IPS-18a (cell line): ENCODE measurements around the gene ZNF692.

Source experiments
- H3K27ac ChIP-seq: one replicate; pipeline ENCODE4 v1.5.1; 2013; ENCODE audit warnings: low read length
- H3K27me3 ChIP-seq: one replicate; pipeline ENCODE4 v1.6.1; 2013; ENCODE audit warnings: mild to moderate bottlenecking, low read length; ENCODE audit not compliant: control insufficient read depth, insufficient read depth
- H3K36me3 ChIP-seq: one replicate; pipeline ENCODE4 v1.6.1; 2013; ENCODE audit warnings: low read depth, low read length; ENCODE audit not compliant: control insufficient read depth
- H3K4me1 ChIP-seq: one replicate; pipeline ENCODE4 v1.6.1; 2013; ENCODE audit warnings: low read depth, low read length; ENCODE audit not compliant: control insufficient read depth
- H3K4me3 ChIP-seq: one replicate; pipeline ENCODE4 v1.5.1; 2013; ENCODE audit warnings: low read length
- H3K9ac ChIP-seq: one replicate; pipeline ENCODE4 v1.6.1; 2013; ENCODE audit warnings: mild to moderate bottlenecking, low read length, moderate library complexity
- H3K9me3 ChIP-seq: one replicate; pipeline ENCODE4 v1.6.1; 2013; ENCODE audit warnings: low read depth, low read length; ENCODE audit not compliant: control insufficient read depth

The ZNF692 gene

DNA sequence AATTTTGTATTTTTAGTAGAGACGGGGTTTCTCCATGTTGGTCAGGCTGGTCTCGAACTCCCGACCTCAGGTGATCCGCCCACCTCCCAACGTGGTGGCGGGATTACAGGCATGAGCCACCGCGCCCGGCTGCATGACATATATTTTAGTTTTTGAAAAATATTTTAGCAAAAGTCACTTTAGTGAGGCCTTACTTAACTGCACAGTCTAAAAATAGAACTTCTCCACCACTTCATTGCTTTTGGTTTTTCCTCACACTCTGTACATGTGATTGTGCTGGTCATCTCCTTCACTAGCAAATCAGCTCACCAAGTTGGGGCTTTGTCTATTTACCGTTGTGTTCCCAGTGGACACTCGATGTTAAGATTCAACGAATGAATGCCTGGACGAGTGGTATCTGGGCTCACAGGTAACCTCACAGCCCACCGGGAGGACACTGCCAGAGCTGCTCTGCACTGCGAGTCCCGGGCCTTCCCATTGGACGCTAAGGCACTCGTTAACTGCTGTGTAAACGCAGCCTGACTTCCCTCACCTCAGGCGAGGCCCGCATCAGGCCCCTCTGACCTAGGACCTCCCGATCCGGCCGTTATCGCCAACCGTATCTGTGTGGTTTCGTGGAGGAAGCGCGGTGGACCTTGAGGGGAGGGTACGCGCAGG, 14.0 kb upstream of the ZNF692 start:
- Histone ChIP-seq H3K27me3 (no peaks in the 10 kb centered on the region), H3K4me3 (peak overlapping the region; percentile 85), H3K4me1 (no peaks in the 10 kb centered on the region), H3K36me3 (no peaks in the 10 kb centered on the region), H3K9ac (peak overlapping the region; percentile 73), H3K9me3 (no peaks in the 10 kb centered on the region), H3K27ac (peak overlapping the region; percentile 22)

DNA sequence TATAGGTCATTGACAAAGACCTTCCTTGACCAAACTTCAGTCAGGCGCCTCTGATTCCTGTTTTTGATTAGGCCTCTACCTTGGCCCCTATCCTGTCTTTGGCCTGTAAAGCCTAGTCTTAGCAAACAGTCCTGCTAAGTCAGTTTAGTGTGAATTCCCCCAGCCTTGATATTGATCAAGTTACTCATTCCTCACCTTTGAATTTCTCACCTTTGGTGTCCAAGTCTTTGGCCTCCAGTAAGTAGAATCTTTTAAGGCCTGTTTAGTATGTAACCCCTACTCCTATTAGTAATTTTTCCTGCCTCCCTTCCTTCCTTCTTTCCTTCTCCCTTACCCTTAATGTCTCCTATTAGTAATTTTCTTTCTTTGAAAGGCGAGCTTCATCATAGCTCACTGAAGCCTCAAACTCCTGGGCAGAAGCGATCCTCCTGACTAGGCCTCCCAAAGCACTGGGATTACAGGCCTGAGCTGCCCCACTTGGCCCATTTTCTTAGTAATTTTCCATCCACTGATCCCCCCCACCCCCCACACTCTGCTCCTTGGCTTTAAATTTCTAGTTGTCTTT, 13.0 kb upstream of the ZNF692 start:
- no peaks in the 10 kb centered on the region for H3K36me3 ChIP-seq
- no peak overlapping the region for H3K27ac ChIP-seq
- no peak overlapping the region for H3K9ac ChIP-seq
- no peaks in the 10 kb centered on the region for H3K27me3 ChIP-seq
- no peaks in the 10 kb centered on the region for H3K9me3 ChIP-seq
- H3K4me3 ChIP-seq, result peak overlapping the region; percentile 85
- no peaks in the 10 kb centered on the region for H3K4me1 ChIP-seq

DNA sequence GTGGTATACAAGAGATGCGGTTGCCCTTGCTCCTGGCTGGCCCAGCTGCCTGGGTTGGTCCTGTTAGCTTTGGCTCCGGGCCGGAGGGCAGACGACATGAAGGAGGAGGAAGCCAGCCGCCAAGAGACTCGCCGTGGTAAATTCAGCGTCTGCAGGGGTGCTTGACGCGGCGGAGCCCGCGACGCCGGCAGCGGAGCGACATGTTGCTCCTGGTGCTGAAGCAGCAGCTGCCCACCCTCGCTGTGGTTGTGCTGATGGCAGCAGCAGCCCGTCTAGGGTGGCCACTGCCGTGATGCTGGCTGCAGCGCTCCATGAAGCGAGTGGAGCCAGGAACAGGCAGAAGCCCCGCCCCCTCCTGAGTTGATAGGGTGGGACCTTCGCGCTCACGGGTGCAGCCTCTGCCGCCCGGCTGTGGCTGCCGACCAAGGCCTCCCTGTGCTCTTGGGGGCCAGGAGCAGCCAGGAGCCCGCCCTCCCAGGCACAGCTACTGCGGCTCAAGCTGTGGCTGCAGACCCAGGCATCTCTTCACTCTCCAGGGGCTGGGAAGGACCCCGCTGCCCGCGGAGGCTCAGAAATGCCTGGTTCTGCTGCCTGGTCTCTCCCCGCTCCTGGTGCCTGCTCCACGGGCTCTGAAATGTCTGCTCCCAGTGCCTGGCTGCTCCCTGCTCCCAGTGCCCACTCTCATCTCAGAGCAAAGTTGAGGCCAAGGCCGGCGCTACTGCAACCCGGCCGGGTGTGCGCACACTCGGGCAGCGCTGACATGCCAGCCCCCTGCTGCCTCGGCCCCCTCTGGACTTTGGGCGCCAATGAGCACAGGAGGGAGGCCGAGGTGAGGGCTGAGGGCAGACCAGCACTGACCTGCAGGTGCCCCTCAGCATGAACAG, 4.4 kb upstream of the ZNF692 start:
- Histone ChIP-seq H3K4me3 (peak overlapping the region; percentile 76), H3K27ac (no peak overlapping the region), H3K4me1 (peaks cover 5% of the 10 kb centered on the region), H3K36me3 (no peaks in the 10 kb centered on the region), H3K9me3 (no peaks in the 10 kb centered on the region), H3K9ac (peak overlapping the region; percentile 30), H3K27me3 (peaks cover 44% of the 10 kb centered on the region)

DNA sequence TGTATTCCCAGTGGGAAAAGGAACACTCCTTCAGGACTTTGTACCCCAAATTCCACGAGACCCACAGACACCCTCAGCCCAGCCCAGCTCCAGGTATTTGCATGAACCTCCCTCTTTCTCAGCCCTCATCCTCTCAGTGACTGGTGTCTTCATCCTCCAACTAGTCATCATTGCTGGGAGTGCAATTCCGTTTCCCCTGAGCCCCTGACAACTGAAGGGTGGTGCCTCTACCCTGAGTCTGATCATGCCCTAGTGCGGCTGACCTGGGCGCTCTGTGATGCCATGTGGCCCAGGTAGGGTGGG, 3.8 kb upstream of the ZNF692 start:
- peaks cover 44% of the 10 kb centered on the region for H3K27me3 ChIP-seq

DNA sequence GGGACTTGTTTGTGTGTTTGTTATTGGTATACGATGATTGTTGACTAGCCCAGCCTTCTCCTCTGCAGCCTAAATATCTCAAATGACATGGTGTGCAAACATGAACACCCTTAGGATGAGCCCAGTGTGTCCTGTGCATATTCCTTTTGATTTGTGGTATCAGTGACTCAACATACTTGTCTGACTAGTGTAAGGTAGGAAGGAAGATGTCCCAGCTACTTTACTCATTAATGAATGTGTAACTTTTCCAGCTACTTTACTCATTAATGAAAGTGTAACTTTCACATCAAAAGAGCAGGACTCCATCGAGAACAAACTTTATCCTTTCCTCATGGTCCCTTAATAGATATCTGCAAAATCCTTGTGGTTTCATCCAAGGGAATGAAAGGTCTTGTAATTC, 2.7 kb upstream of the ZNF692 start:
- Histone ChIP-seq H3K9ac (no peak overlapping the region), H3K4me1 (peaks cover 10% of the 10 kb centered on the region), H3K27ac (no peak overlapping the region), H3K27me3 (peaks cover 44% of the 10 kb centered on the region), H3K4me3 (no peak overlapping the region), H3K9me3 (no peaks in the 10 kb centered on the region), H3K36me3 (no peaks in the 10 kb centered on the region)

More for the DNA sequence above, 3.8 kb upstream of the ZNF692 start:
- Histone ChIP-seq H3K9ac (no peak overlapping the region), H3K27ac (no peak overlapping the region), H3K9me3 (no peaks in the 10 kb centered on the region), H3K36me3 (no peaks in the 10 kb centered on the region), H3K4me3 (peak overlapping the region; percentile 76), H3K4me1 (peaks cover 6% of the 10 kb centered on the region)

DNA sequence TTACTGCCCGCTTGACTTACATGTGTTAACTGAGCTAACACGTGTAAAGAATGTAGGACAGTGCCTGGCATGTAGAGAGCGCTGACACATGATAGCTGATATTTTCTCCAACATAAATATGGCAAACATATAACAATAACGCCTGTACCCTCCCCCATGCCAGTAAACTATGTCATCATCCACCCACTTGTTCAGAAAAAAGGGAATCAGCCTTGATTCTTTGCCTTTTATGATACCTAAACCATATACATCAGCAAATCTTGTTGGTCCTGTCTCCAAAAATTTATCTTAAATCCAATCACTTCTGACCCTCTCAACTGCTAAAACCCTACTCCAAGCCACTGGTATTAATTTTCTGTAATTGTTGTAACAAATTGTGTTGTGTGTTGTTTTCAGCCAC, 1.1 kb upstream of the ZNF692 start:
- Histone ChIP-seq H3K27ac (no peak overlapping the region), H3K4me3 (peak overlapping the region; percentile 59), H3K27me3 (peaks cover 44% of the 10 kb centered on the region), H3K9ac (no peak overlapping the region), H3K36me3 (peaks cover 3% of the 10 kb centered on the region), H3K4me1 (peaks cover 10% of the 10 kb centered on the region), H3K9me3 (no peaks in the 10 kb centered on the region)

DNA sequence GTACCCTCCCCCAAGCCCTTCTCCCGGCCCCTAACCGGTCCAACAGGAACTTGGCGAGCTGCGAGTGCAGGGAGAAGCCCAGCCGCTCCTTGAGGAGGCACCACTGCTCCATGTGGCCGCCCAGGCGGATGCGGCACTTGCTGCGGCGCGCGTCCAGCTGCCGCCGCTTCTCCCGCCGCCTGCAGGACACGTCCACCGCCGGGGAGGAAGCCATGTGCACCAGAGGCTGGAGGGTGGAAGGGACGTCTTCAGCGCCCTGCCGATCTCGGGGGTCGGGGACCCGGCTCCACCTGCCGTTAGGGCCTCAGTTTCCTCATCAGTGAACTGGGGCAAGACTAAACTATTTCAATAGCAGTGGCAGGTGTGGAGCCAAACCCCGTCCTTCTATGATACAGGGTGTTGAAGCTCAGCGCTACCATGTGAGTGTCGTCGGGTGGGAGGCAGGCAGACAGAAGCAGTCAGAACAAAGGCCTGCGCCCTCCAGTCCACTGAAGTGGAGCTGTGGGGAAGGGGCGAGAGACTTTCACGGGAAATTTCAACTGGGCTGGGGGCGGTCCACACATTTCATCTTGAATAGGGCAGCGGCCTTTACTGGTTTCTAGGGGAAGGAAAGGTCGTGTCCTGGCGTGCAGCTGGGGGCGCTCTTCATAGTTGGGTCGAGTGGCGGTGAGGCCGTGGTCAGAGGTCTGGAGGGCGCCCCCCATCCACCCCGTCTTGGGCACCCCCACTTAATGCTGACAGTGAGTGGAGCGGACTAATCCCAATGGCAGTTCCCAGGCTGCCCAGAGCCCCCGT, 592 bp downstream of the ZNF692 start:
- peaks cover 30% of the 10 kb centered on the region for H3K27me3 ChIP-seq
- peak overlapping the region; percentile 59 for H3K4me3 ChIP-seq
- no peaks in the 10 kb centered on the region for H3K9me3 ChIP-seq
- peak overlapping the region; percentile 66 for H3K9ac ChIP-seq
- H3K27ac ChIP-seq, result peak overlapping the region; percentile 5
- peaks cover 10% of the 10 kb centered on the region for H3K4me1 ChIP-seq
- H3K36me3 ChIP-seq, result peaks cover 18% of the 10 kb centered on the region

DNA sequence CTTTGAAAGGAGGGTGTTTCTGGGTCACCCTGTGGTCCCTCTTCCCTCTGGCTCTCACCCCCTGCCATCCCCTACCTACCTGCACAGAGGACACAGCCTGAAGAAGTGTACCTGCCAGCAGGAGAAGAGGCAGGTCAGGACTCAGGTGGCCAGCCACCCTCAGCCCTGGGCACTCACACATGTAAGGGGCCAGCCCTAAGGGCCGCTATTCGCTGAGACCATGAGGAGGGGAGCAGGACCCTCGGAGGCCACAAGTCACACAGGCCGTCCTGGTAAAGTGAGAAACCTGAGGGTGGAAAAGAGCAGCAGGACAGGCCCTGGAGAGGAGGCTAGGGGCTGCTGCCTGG, 1.2 kb downstream of the ZNF692 start:
- Histone ChIP-seq H3K27me3 (peaks cover 25% of the 10 kb centered on the region), H3K9ac (peak overlapping the region; percentile 66), H3K36me3 (peaks cover 22% of the 10 kb centered on the region), H3K9me3 (no peaks in the 10 kb centered on the region), H3K27ac (peak overlapping the region; percentile 5), H3K4me3 (peak overlapping the region; percentile 59), H3K4me1 (peaks cover 8% of the 10 kb centered on the region)

DNA sequence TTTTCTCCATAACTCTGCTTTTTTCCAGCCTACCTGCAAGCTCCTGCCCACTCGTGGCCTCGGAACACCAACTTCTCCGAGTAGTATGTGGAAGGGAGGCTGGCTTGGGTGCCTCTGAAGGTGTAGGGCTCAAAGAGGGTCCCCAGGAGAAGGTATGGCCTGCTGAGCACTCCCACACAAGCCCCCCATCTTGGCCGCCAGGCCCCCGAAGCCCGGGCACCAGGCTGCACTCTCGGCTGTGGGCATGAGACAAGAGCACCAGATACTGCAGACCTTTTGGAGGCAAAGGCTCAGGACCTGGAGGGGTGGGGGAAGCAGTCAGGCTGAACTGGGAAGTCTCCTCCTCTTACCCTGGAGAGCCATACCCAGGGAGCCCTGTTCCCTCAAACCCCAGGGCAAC, 1.7 kb downstream of the ZNF692 start:
- Histone ChIP-seq H3K27ac (no peak overlapping the region), H3K4me3 (peak overlapping the region; percentile 59), H3K27me3 (peaks cover 19% of the 10 kb centered on the region), H3K9me3 (no peaks in the 10 kb centered on the region), H3K9ac (peak overlapping the region; percentile 66), H3K4me1 (peaks cover 5% of the 10 kb centered on the region), H3K36me3 (peaks cover 22% of the 10 kb centered on the region)

DNA sequence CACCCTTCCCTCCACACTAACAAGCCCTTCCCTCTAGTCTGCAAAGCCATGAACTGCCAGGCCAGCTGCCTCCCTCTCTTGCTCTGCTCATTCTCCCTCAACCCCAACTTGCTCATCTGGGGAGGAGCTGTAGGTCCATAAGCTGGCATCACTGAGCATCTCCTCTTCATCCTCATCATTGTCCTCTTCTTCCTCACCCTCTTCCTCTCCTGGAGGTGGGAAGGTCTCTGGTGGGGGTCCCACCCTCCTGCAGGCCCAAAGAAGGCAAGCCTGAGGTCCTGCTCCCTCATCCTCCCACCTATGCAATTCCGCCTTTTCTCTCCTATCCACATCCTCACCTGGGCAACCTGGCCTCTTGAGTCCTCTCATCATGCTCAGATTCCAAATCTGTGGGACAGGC, 2.7 kb downstream of the ZNF692 start:
- H3K27ac ChIP-seq, result no peak overlapping the region
- H3K9ac ChIP-seq, result no peak overlapping the region
- peaks cover 22% of the 10 kb centered on the region for H3K36me3 ChIP-seq
- peaks cover 5% of the 10 kb centered on the region for H3K4me1 ChIP-seq
- H3K27me3 ChIP-seq, result peaks cover 9% of the 10 kb centered on the region
- H3K9me3 ChIP-seq, result no peaks in the 10 kb centered on the region
- H3K4me3 ChIP-seq, result no peak overlapping the region

DNA sequence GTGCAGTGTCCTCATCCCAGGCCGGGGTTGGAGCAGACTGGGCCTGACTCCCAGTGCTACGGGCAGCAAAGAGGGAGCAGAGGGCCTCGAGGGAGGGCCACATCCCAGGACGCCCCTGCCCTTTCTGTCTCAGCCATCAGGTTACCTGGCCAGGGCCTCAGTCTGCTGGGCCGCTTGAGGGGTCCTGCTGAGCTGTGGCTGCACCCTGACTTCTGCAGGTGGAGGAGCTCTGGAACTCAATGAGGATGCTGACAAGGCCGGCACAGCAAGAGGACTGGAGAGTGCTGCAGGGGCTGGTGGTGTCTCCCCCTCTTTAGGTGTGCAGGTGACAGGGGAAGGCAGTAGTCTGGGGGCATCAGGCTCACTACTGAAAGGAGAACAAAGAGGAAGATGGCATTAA, 3.3 kb downstream of the ZNF692 start:
- H3K4me1 ChIP-seq, result peaks cover 5% of the 10 kb centered on the region
- H3K27ac ChIP-seq, result no peak overlapping the region
- H3K36me3 ChIP-seq, result peaks cover 22% of the 10 kb centered on the region
- H3K9me3 ChIP-seq, result no peaks in the 10 kb centered on the region
- H3K4me3 ChIP-seq, result no peak overlapping the region
- H3K9ac ChIP-seq, result no peak overlapping the region
- peaks cover 7% of the 10 kb centered on the region for H3K27me3 ChIP-seq
